Measurements from ENCODE around the gene PIBF1.
A peak's percentile ranks its signal among the peaks of the same experiment; 100 is the strongest.

The PIBF1 gene

DNA sequence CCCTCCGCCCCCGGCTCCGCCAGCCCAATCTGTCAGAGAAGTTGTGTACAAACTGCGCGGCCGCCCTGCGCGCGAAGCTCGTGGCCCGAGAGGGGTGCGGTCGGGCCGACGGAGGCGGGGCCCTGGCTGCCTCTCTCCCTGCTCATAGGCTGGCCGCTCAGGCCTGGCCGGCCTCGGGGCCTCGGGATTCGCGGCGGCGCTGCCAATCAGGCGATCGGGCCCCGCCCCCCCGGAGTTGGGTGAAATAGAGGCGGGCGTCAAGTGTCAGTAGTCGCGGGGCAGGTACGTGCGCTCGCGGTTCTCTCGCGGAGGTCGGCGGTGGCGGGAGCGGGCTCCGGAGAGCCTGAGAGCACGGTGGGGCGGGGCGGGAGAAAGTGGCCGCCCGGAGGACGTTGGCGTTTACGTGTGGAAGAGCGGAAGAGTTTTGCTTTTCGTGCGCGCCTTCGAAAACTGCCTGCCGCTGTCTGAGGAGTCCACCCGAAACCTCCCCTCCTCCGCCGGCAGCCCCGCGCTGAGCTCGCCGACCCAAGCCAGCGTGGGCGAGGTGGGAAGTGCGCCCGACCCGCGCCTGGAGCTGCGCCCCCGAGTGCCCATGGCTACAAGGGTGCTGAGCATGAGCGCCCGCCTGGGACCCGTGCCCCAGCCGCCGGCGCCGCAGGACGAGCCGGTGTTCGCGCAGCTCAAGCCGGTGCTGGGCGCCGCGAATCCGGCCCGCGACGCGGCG, 277.0 kb downstream of the PIBF1 start, which contains the start of gene KLF5:
TSS of gene KLF5 (plus strand) at position 270 of the 724 bp plus-strand sequence. CDS start at position 593, 323 bp downstream.
- no peak for FAIRE-seq

GRCh38 chr13:73059460-73060250, 277.7 kb downstream of the PIBF1 start:
- FAIRE-seq (no peak), DNase-seq (ENCODE audit: low spot score) (peak; percentile 20)

More for the DNA sequence above, 277.0 kb downstream of the PIBF1 start, which contains the start of gene KLF5:
- peak; percentile 78 for DNase-seq (ENCODE audit: low spot score)

GRCh38 chr13:73060251-73061160, 278.6 kb downstream of the PIBF1 start:
- FAIRE-seq = no peak
- peak; percentile 15 for DNase-seq (ENCODE audit: low spot score)

GRCh38 chr13:73061473-73061872, 279.5 kb downstream of the PIBF1 start:
- no peak for FAIRE-seq
- DNase-seq (ENCODE audit: low spot score) = no peak

GRCh38 chr13:73061876-73062275, 279.9 kb downstream of the PIBF1 start:
- DNase-seq (ENCODE audit: low spot score) (no peak), FAIRE-seq (no peak)

DNA sequence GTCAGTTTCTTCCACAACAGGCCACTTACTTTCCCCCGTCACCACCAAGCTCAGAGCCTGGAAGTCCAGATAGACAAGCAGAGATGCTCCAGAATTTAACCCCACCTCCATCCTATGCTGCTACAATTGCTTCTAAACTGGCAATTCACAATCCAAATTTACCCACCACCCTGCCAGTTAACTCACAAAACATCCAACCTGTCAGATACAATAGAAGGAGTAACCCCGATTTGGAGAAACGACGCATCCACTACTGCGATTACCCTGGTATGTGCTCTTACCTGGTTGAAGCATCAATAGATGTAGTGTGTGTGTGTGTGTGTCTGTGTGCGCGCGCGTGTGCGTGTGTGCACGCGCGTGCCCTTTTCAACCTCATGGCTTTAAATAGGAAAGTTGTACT, 280.5 kb downstream of the PIBF1 start:
- FAIRE-seq = no peak
- no peak for DNase-seq (ENCODE audit: low spot score)

- FAIRE-seq (no peak), DNase-seq (ENCODE audit: low spot score) (no peak)
Observed at GRCh38 chr13:73063166-73063565, 281.2 kb downstream of the PIBF1 start.

GRCh38 chr13:73065036-73065435, 283.1 kb downstream of the PIBF1 start:
- no peak for FAIRE-seq
- DNase-seq (ENCODE audit: low spot score) = no peak

DNA sequence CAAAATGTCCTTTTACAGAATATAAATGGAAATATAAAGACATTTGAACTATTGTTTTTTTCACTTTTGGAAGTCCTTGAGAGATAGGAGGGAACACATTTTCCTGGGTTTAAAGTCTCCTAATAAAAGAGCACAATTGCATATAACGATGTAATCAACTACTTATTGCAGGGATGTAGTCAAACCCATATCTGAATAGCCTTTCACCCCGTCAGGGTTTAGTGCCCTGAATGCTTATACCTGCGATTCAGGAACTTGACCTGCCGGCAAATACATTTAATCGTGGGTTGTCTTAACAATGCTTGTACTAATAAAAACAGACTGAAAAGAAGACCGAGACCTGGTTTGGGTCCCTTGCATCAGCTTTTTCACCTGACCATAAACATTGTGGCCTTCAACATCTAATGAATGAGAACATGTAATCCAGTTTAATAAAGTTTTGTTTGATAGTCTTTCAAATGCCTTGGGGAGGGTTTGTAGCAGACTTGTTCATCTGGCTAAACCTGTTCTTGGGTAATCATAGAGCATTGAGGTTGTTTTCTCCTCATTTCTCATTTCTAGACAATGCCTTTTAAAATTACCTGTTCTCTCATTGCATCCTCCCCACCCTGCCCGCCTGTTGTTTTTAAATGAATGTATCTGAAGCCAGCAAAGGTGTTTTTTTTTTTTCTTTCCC, 283.9 kb downstream of the PIBF1 start:
- DNase-seq (ENCODE audit: low spot score) (no peak), FAIRE-seq (no peak)

Measured in RCC 7860 (cell line).